ACC112 (cell line): ENCODE measurements around the gene SERTAD2.

ENCODE experiments used
- H2AFZ ChIP-seq: fragments of 200-600 bp; sonication (generic); one replicate; pipeline ENCODE4 v1.6.0; 2017; ENCODE audit warnings: antibody characterized with exemption, low read length; ENCODE audit not compliant: unreplicated experiment
- H3K27ac ChIP-seq: fragments of 200-600 bp; sonication (generic); 2 replicates; pipeline ENCODE4 v1.5.1; 2014; ENCODE audit warnings: low read depth, mild to moderate bottlenecking, antibody characterized with exemption, low read length, moderate library complexity
- H3K27me3 ChIP-seq: fragments of 200-600 bp; sonication (generic); 2 replicates; pipeline ENCODE4 v1.6.1; 2014; ENCODE audit warnings: mild to moderate bottlenecking, antibody characterized with exemption, low read length, moderate library complexity, mixed read lengths; ENCODE audit not compliant: insufficient read depth
- H3K36me3 ChIP-seq: fragments of 200-600 bp; sonication (generic); 2 replicates; pipeline ENCODE4 v1.6.1; 2016; ENCODE audit warnings: mild to moderate bottlenecking, antibody characterized with exemption, low read length, moderate library complexity, mixed read lengths; ENCODE audit not compliant: insufficient read depth
- H3K4me1 ChIP-seq: fragments of 200-600 bp; sonication (generic); one replicate; pipeline ENCODE4 v1.6.1; 2016; ENCODE audit warnings: low read length, mixed read lengths; ENCODE audit not compliant: insufficient read depth, unreplicated experiment, control insufficient read depth
- H3K4me3 ChIP-seq: fragments of 200-600 bp; sonication (generic); 2 replicates; pipeline ENCODE4 v1.5.1; 2014; ENCODE audit warnings: mild to moderate bottlenecking, low read depth, low read length
- H3K79me2 ChIP-seq: fragments of 200-600 bp; sonication (generic); one replicate; pipeline ENCODE4 v1.6.0; 2016; ENCODE audit warnings: low read length; ENCODE audit not compliant: control insufficient read depth, unreplicated experiment, insufficient read depth

The SERTAD2 gene

GRCh38 chr2:64646007-64646880 lies 7.5 kb downstream of the SERTAD2 start:
- H3K36me3 ChIP-seq: no peaks in the 10 kb centered on the region
- no peaks in the 10 kb centered on the region for H3K27me3 ChIP-seq
- H3K4me3 ChIP-seq: peak overlapping the region; percentile 17; the same call in 1 of the 2 replicates
- no peak overlapping the region for H2AFZ ChIP-seq
- H3K4me1 ChIP-seq: peaks cover 67% of the 10 kb centered on the region
- 0 out of 2 replicates have a peak overlapping the region, but pooled peaks have one; percentile 86 for H3K27ac ChIP-seq
- H3K79me2 ChIP-seq: peaks cover 99% of the 10 kb centered on the region

DNA sequence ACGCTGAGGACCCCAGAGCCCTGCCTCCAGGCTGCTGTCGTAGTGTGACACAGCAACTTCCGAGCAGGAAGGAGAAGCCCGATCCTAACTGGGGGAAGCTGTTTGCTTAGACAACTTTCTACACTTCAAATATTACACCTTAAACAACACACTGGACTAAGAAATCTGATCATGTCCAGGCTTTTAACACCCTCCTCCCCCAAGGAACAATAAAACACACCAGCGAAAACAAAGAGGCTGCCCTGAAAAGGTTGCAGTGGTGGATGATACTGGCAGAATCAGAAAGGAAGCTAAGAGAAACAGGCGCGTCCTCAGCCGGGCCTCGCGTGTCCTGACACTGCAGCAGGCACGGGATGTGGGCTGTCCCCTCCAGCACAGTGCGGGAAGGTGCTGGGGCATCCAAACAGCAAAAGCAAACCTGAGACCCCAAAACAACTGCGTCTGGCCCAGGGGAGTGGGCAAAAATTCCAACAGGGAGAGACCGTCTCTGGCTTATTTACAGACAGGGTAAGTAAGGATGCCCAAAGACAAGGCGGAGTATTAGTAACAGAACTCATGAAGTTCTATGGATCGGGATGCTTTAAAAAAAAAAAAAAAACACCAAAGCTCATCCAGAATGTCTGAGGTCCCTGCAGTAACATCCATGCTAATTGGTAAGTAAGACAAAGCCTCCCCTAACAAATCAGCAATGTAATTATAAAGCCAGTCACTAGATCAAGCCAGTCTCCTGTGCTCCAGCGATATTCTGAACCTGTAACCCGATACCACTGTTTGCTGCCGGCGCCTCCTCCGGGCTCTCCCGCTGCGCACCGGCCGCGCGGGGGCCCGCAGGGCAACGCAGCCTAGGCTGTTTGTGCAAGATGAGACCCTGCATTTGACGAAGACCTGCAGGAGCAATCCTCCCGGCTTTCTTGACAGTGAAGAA lies 9.0 kb downstream of the SERTAD2 start:
- Histone ChIP-seq H3K27ac (peak overlapping the region; percentile 86), H3K4me3 (peak overlapping the region; percentile 73), H3K36me3 (no peaks in the 10 kb centered on the region), H3K79me2 (peaks cover 99% of the 10 kb centered on the region), H3K4me1 (peaks cover 65% of the 10 kb centered on the region), H3K27me3 (no peaks in the 10 kb centered on the region), H2AFZ (no peak overlapping the region)

GRCh38 chr2:64643838-64644457 lies 9.8 kb downstream of the SERTAD2 start:
- Histone ChIP-seq H3K27ac (peak overlapping the region; percentile 86), H3K4me1 (peaks cover 57% of the 10 kb centered on the region), H3K36me3 (no peaks in the 10 kb centered on the region), H3K79me2 (peaks cover 98% of the 10 kb centered on the region), H3K27me3 (no peaks in the 10 kb centered on the region), H2AFZ (no peak overlapping the region), H3K4me3 (peak overlapping the region; percentile 73)

- no peak overlapping the region for H3K4me3 ChIP-seq
- no peak overlapping the region for H2AFZ ChIP-seq
- H3K36me3 ChIP-seq: peaks cover under 1% of the 10 kb centered on the region; the same call in 1 of the 2 replicates
- H3K79me2 ChIP-seq: peaks cover 98% of the 10 kb centered on the region
- no peaks in the 10 kb centered on the region for H3K27me3 ChIP-seq
- H3K4me1 ChIP-seq: peaks cover 48% of the 10 kb centered on the region
- H3K27ac ChIP-seq: no peak overlapping the region
Observed at GRCh38 chr2:64641599-64641998, 12.1 kb downstream of the SERTAD2 start.

DNA sequence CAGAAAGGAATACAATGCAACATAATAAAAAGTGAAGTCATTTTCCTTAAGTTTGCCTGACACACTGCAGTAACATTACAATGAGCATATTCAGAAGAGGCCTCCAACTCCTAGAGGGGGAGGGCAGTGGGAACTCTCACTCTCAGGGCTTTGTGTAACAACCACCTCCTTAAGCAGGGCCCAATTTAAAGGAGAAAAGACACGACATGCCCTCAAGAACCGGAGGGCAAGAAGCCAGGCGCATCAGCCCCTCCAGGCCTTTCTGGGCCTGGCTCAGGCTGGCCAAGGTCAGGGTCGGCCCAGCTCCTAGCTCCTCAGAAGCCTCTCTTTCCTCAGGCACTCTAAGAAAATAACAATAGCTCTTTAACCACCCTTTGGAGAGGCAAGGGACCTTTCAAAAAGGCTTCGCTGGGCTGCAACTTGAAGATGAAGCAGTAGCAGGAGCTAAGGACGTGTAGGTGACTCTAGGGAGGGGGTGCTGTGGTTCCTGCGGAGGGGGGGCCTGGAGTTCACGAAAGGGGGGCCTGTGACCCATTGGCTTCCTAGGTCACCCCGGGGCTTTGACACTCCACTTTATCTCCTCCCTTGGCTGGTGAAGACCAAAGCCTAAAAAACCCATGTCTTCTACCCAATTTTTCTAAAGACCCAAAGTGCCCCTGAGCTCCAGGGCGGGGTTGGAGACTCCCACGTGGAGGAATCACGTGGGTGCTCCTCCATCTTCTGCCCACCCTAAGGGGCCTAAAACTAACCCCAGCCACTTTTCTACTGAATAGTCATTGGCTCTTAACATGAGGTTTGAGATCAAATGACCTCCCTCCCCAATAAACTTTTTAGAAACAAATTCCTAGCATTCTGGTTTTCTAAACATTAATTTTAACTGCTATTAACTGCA lies 13.3 kb downstream of the SERTAD2 start:
- no peak overlapping the region for H3K27ac ChIP-seq
- H3K36me3 ChIP-seq: peaks cover 8% of the 10 kb centered on the region; the same call in 1 of the 2 replicates
- no peak overlapping the region for H2AFZ ChIP-seq
- no peak overlapping the region for H3K4me3 ChIP-seq
- H3K4me1 ChIP-seq: peaks cover 40% of the 10 kb centered on the region
- no peaks in the 10 kb centered on the region for H3K27me3 ChIP-seq
- H3K79me2 ChIP-seq: peaks cover 96% of the 10 kb centered on the region

DNA sequence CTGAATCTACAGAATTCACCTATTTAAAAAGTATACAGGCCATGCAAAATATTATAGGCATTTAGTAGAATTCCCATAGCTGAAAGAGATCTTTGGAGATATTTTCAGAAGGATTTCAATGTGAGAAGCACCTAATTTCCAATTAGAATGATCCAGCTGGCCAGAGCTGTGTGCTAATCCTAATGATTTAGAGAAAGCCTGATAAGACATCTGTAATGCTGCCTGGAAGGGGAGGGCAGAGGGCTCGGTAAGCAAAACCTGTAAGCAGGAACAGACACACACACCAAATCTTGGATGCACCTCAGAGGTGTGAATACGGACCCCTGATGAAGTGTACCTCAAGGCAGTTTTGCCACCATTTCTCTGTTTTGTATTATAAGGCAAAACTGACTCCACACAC lies 14.0 kb downstream of the SERTAD2 start:
- Histone ChIP-seq H3K4me1 (peaks cover 40% of the 10 kb centered on the region), H3K36me3 (peaks cover 14% of the 10 kb centered on the region; the same call in 1 of the 2 replicates), H3K79me2 (peaks cover 94% of the 10 kb centered on the region), H3K27me3 (no peaks in the 10 kb centered on the region), H3K27ac (no peak overlapping the region), H3K4me3 (no peak overlapping the region), H2AFZ (no peak overlapping the region)

DNA sequence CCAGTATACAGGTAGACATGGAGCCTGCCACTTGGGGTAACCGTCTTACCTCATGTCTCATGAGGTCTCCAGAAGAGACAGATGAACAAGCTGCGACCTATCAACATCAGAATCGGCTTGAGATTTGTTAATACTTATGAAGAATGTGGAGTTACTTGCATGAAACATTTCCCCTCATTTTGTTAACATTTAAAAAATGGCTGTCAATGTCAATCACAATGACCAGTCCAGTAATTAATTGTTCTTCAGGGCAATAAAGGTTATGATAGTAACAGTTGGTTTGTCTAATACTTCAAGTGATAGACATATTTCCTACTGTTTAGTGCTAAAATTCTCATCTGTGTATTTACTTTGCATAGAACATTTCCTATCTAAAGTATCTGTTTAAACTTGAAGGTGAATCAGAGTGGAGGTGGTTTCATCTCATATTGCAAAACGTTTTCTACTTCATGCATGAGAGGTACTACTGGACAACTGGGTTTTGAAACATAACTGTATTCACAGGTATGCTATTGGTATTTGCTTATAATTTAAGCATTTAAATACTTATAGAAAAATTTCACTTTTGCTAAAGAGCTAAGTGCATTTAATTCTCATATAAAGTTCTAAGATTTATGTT lies 15.1 kb downstream of the SERTAD2 start:
- Histone ChIP-seq H3K27me3 (no peaks in the 10 kb centered on the region), H3K36me3 (peaks cover 22% of the 10 kb centered on the region; the same call in 1 of the 2 replicates), H2AFZ (no peak overlapping the region), H3K4me3 (no peak overlapping the region), H3K27ac (no peak overlapping the region), H3K79me2 (peaks cover 85% of the 10 kb centered on the region), H3K4me1 (peaks cover 33% of the 10 kb centered on the region)

DNA sequence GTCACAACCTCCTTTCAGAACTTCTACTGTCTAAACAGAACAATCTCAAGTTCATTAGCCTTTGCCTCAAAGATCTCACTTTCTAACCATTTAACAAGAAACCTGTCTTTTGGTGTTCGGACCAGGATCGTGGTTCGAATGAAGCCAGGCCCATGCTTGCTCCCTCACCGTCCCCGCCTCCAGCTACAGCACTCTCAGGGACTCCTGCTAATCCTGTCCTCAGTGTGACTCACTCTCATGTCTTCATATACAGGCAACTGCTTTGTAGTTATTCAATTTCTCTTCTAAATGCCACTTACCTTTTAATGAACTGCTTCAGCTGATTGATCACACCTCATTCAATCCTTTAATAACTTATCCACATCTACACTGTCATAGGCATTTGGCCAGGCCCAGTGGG lies 15.8 kb downstream of the SERTAD2 start:
- Histone ChIP-seq H3K79me2 (peaks cover 82% of the 10 kb centered on the region), H3K27ac (no peak overlapping the region), H3K36me3 (peaks cover 29% of the 10 kb centered on the region; the same call in 1 of the 2 replicates), H2AFZ (no peak overlapping the region), H3K4me1 (peaks cover 27% of the 10 kb centered on the region), H3K27me3 (no peaks in the 10 kb centered on the region), H3K4me3 (no peak overlapping the region)

GRCh38 chr2:64637000-64637635 lies 16.6 kb downstream of the SERTAD2 start:
- Histone ChIP-seq H3K36me3 (peaks cover 30% of the 10 kb centered on the region; the same call in 1 of the 2 replicates), H3K4me1 (peaks cover 23% of the 10 kb centered on the region), H3K79me2 (peaks cover 75% of the 10 kb centered on the region)

More at GRCh38 chr2:64637000-64637635, 16.6 kb downstream of the SERTAD2 start:
- Histone ChIP-seq H3K27ac (no peak overlapping the region), H3K4me3 (no peak overlapping the region), H2AFZ (no peak overlapping the region), H3K27me3 (no peaks in the 10 kb centered on the region)
